Mucosa of descending colon (tissue), 3 donors: ENCODE measurements around the gene P2RX2. TPM values are rescaled to one million over a fixed set of nuclear protein-coding genes. Genes with fewer than 3 reads are reported as not detected.

Experiments used
- ATAC-seq: fragments of 200-7000 bp; cut with Tn5 transposase; one replicate; pipeline ENCODE4 v1.9.1; 2020; ENCODE audit warnings: mild to moderate bottlenecking, moderate library complexity
- DNase-seq, 3 donors: peaks; one replicate each; pipeline ENCODE4 v3.0.0-alpha.2; 2020
- H3K36me3 ChIP-seq: fragments of 200-600 bp; one replicate; pipeline ENCODE4 v1.8.0; 2021; ENCODE audit warnings: low read depth, mild to moderate bottlenecking
- H3K4me1 ChIP-seq: fragments of 200-600 bp; one replicate; pipeline ENCODE4 v1.8.0; 2021; ENCODE audit warnings: low read depth, mild to moderate bottlenecking
- H3K4me3 ChIP-seq: fragments of 200-600 bp; one replicate; pipeline ENCODE4 v1.8.0; 2021; ENCODE audit warnings: mild to moderate bottlenecking
- H3K9me3 ChIP-seq: fragments of 200-600 bp; one replicate; pipeline ENCODE4 v1.8.0; 2021; ENCODE audit warnings: mild to moderate bottlenecking
- intact Hi-C, 2 donors: fragments of 100-400 bp; cut with DNase I in 1 of 2; cut with micrococcal nuclease in 1 of 2; formaldehyde crosslinking; loops; one replicate each; pipeline versions ENCODE4 v1.11.0 to v1.11.1; 2022; cut with DNase I, micrococcal nuclease
- total RNA-seq, 3 donors: library from RNA; stranded (reverse); fragmentation: NEBNext Ultra II Directional in 2 of 3; extraction: Animal tissue kit (Norgen Biotek cat#: 25700) in 2 of 3; gene quantifications; one replicate each; pipeline versions ENCODE4 v1.2.1 to v1.2.4, GENCODE V29; 2021 to 2023
- TF ChIP-seq, protein P1 (sequence below): fragments of 200-600 bp; IDR thresholded peaks from one replicate; pipeline ENCODE4 v1.8.0; 2022; ENCODE audit warnings: antibody characterized with exemption, mild to moderate bottlenecking
- donor health status: DM: no; HTN: no; CAD: no; lungs with moderate emphysema.
- donor health status: DM: no; HTN: no; CAD: no.
- donor health status: DM: no; HTN: yes; CAD: no.

P2RX2 gene
- total RNA-seq, 3 donors from 2014 or later, result 0.19 to 1.4 (median 0.32) TPM

DNA sequence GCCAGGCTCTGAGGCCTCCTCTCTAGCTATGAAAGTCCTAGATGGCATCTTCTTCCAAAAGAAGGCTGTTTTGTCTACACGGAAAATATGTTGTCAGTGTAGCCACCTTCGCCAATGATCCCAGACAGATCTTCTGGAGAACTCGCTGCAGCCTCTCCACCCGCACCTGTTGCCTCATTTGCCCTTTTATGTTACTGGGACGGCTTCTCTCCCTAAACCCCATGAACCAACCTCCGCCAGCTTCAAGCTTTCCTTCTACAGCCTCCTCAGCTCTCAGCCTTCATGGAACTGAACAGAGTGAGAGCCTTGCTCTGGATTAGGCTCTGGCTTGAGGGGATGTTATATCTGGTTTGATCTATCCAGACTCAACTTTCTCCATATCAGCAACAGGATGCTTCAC lies 10.8 kb downstream of the P2RX2 start:
- no peak for ATAC-seq
- H3K36me3 ChIP-seq, result peaks cover 3% of the 10 kb centered on the region
- intact Hi-C loops, result no loop called here
- TF ChIP-seq, protein P1, sequence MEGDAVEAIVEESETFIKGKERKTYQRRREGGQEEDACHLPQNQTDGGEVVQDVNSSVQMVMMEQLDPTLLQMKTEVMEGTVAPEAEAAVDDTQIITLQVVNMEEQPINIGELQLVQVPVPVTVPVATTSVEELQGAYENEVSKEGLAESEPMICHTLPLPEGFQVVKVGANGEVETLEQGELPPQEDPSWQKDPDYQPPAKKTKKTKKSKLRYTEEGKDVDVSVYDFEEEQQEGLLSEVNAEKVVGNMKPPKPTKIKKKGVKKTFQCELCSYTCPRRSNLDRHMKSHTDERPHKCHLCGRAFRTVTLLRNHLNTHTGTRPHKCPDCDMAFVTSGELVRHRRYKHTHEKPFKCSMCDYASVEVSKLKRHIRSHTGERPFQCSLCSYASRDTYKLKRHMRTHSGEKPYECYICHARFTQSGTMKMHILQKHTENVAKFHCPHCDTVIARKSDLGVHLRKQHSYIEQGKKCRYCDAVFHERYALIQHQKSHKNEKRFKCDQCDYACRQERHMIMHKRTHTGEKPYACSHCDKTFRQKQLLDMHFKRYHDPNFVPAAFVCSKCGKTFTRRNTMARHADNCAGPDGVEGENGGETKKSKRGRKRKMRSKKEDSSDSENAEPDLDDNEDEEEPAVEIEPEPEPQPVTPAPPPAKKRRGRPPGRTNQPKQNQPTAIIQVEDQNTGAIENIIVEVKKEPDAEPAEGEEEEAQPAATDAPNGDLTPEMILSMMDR, result no peak
- H3K4me3 ChIP-seq, result no peak overlapping the region
- DNase-seq, result no peak
- no peaks in the 10 kb centered on the region for H3K9me3 ChIP-seq
- H3K4me1 ChIP-seq, result no peaks in the 10 kb centered on the region

DNA sequence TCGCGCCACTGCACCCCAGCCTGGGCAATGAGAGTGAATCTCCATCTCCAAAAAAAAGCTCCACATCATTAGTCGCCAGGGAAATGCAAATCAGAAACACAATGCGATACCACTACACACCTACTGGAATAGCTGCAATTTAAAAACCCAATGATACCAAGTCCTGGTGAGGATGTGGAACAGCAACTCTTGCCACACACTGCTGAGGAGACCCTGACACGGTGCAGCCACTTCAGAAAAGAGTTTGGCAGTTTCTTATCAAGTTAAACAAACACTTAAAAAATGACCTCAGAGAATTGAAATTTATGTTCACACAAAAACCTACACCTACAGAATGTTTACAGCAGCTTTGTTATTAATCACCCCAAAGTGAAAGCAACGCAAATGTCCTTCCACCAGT lies 12.1 kb downstream of the P2RX2 start:
- intact Hi-C loops, result no loop called here
- no peaks in the 10 kb centered on the region for H3K4me1 ChIP-seq
- TF ChIP-seq, protein P1, result no peak
- H3K9me3 ChIP-seq, result no peaks in the 10 kb centered on the region
- ATAC-seq, result no peak
- peaks cover 3% of the 10 kb centered on the region for H3K36me3 ChIP-seq
- H3K4me3 ChIP-seq, result no peak overlapping the region
- DNase-seq, result no peak

DNA sequence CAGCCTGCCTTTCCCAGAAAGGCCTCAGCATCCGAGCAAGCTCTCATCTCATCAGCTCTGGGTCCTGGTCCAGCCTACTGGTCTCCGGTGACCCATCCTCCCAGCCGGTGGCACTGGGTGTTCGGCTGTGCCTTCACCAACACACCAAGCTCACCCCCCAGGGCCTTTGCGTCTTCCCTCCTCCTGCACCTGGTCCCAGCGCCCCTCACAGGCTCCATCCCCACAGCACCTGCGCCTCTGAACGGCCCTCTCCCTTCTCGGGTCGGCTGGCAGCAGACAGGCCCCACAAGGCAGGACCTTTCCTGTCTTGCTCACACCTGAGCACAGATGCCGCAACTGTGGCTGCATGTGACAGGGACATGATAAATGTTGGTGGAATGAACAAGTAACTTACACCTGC lies 13.1 kb downstream of the P2RX2 start:
- DNase-seq (no peak), ATAC-seq (no peak)
- Histone ChIP-seq H3K9me3 (no peaks in the 10 kb centered on the region), H3K4me3 (no peak overlapping the region), H3K36me3 (peaks cover 3% of the 10 kb centered on the region), H3K4me1 (no peaks in the 10 kb centered on the region)
- TF ChIP-seq, protein P1, result no peak
- intact Hi-C loops, result no loop called here

DNA sequence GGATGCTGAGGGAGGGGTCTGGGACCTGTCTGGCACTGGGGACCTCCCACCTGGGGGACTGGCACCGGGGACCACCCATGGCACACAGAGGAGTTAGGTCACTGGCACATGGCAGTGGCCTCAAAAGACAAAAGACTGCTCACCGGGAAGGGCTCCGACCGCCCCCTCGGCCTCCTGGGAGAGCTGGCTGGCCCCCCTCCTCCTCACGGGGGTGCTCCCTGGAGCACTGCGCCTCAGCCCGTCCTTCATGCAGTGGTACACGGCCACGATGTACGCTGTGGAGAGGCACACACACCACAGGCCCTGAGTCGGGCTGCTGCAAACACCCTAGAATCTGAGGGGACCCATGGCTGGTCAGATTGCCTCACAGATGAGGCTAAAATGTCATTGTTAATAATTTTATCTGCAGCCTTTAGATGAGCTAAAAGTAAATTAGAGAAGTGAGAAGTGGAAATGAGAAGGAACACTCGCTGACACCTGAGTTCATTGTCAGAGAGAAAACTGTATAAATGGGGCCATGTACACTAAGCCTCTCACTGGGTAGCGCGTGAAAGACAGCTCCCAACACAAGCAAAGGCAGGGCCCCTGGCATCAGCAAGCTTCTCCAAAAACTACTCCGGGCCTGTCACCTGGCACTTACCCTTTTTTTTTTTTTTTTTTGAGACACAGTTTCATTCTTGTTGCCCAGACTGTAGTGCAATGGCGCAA lies 14.1 kb downstream of the P2RX2 start:
- Histone ChIP-seq H3K9me3 (no peaks in the 10 kb centered on the region), H3K4me3 (no peak overlapping the region), H3K4me1 (no peaks in the 10 kb centered on the region), H3K36me3 (peaks cover 3% of the 10 kb centered on the region)
- DNase-seq (no peak), ATAC-seq (no peak)
- TF ChIP-seq, protein P1, result no peak
- intact Hi-C loops, result no loop called here

DNA sequence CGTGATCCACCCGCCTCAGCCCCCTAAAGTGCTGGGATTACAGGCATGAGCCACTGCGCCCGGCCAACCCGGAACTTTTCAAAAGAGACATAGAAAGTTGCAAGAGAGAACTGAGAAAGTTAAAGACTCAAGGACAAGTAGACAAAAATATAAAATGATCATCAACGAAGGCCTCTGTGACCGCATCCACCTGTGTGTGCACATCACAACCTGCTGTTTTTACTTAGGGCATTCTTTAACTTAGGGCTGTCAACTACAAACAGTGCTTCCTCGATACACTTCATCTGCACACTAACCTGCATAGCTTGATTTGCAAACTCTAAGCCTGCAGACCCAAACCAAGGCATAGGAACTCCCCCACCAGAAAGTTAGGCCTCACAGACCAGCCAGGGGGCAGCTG lies 14.8 kb downstream of the P2RX2 start:
- intact Hi-C loops, result no loop called here
- no peaks in the 10 kb centered on the region for H3K9me3 ChIP-seq
- TF ChIP-seq, protein P1, result no peak
- no peak overlapping the region for H3K4me3 ChIP-seq
- ATAC-seq (no peak), DNase-seq (no peak)
- H3K4me1 ChIP-seq, result no peaks in the 10 kb centered on the region
- peaks cover 3% of the 10 kb centered on the region for H3K36me3 ChIP-seq

DNA sequence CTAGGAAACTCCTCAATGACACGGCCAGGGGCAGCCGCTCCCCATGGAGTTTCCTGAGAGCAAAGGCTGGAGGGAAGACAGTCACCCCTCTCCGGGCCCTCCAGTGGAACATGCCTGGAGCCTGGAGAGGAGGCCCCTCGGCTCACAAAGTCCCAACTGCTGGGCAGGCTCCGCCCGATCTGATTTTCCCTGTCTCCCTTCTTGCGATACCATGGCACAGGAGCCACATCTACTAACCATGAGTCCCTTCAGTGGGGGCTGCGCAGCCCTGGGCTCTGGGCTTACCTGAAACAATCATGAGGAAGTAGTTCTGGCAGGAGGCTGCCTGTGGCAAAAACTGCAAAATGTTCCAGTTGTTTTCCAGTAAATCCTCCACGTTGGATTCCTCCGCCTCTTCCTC lies 15.3 kb downstream of the P2RX2 start:
- DNase-seq, result no peak

More for the DNA sequence above, 15.3 kb downstream of the P2RX2 start:
- no peaks in the 10 kb centered on the region for H3K9me3 ChIP-seq
- intact Hi-C loops, result no loop called here
- no peak overlapping the region for H3K4me3 ChIP-seq
- H3K36me3 ChIP-seq, result peaks cover 3% of the 10 kb centered on the region
- ATAC-seq, result no peak
- H3K4me1 ChIP-seq, result no peaks in the 10 kb centered on the region
- TF ChIP-seq, protein P1, result no peak
